GM04503 (cell line): ENCODE measurements around the gene USP26.
"Not testable (repeated sequence)": the region's sequence is repeated elsewhere in the genome, so short reads cannot be mapped to it uniquely, and the experiment has no call there.

Source experiments
- DNase-seq: peaks from one replicate; pipeline ENCODE4 v3.0.0-alpha.2; 2012; ENCODE audit warnings: low read depth

USP26 gene

GRCh38 chrX:133097031-133097430 is at the start of gene USP26:
Gene USP26, minus strand, starts transcription at chrX:133097109. Its CDS starts 68,889 bp downstream, at chrX:133028220.
- no peak for DNase-seq

- DNase-seq, result no peak
These were observed 37.4 kb upstream of the USP26 start for GRCh38 chrX:133134282-133134681.

GRCh38 chrX:133120406-133120805 is 23.5 kb upstream of the USP26 start:
- no peak for DNase-seq

GRCh38 chrX:133094098-133094731 is 2.7 kb downstream of the USP26 start:
- DNase-seq, result no peak

- DNase-seq, result no peak
These were observed 6.6 kb downstream of the USP26 start for GRCh38 chrX:133090236-133090809.

- DNase-seq, result no peak
These were observed 7.5 kb downstream of the USP26 start for GRCh38 chrX:133089411-133089810.

- DNase-seq, result no peak
These were observed 11.1 kb downstream of the USP26 start for GRCh38 chrX:133085785-133086184.

- DNase-seq, result not testable (repeated sequence)
These were observed 11.9 kb downstream of the USP26 start for GRCh38 chrX:133085056-133085455.

GRCh38 chrX:133083899-133084298 is 13.0 kb downstream of the USP26 start:
- no peak for DNase-seq

- DNase-seq, result no peak
These were observed 14.9 kb downstream of the USP26 start for GRCh38 chrX:133081990-133082389.

GRCh38 chrX:133077856-133078255 is 19.1 kb downstream of the USP26 start:
- not testable (repeated sequence) for DNase-seq

GRCh38 chrX:133072566-133072965 is 24.3 kb downstream of the USP26 start:
- no peak for DNase-seq

- no peak for DNase-seq
These were observed 28.4 kb downstream of the USP26 start for GRCh38 chrX:133068461-133068860.

GRCh38 chrX:133056341-133056740 is 40.6 kb downstream of the USP26 start:
- DNase-seq, result no peak

- no peak for DNase-seq
These were observed 42.0 kb downstream of the USP26 start for GRCh38 chrX:133054761-133055405.

- DNase-seq, result no peak
These were observed 42.9 kb downstream of the USP26 start for GRCh38 chrX:133053861-133054598.

GRCh38 chrX:133048751-133049150 is 48.2 kb downstream of the USP26 start:
- no peak for DNase-seq

GRCh38 chrX:133046601-133047000 is 50.3 kb downstream of the USP26 start:
- DNase-seq, result no peak

GRCh38 chrX:133045986-133046385 is 50.9 kb downstream of the USP26 start:
- no peak for DNase-seq

GRCh38 chrX:133044145-133044786 is 52.6 kb downstream of the USP26 start:
- not testable (repeated sequence) for DNase-seq

GRCh38 chrX:133042260-133042659 is 54.6 kb downstream of the USP26 start:
- no peak for DNase-seq

- DNase-seq, result no peak
These were observed 63.9 kb downstream of the USP26 start for GRCh38 chrX:133033010-133033409.
